HUES6 (cell line): ENCODE results near the gene CHM.

ENCODE experiments used
- H3K27ac ChIP-seq: 2 replicates; pipeline ENCODE4 v1.7.0; 2013; ENCODE audit warnings: low read depth, mild to moderate bottlenecking, low read length, inconsistent platforms
- H3K27me3 ChIP-seq: 2 replicates; pipeline ENCODE4 v1.6.1; 2013; ENCODE audit warnings: low read length; ENCODE audit not compliant: control insufficient read depth, insufficient read depth
- H3K36me3 ChIP-seq: 2 replicates; pipeline ENCODE4 v1.6.1; 2013; ENCODE audit warnings: low read length; ENCODE audit not compliant: control insufficient read depth, insufficient read depth
- H3K4me1 ChIP-seq: 2 replicates; pipeline ENCODE4 v1.6.1; 2013; ENCODE audit warnings: low read length; ENCODE audit not compliant: control insufficient read depth, insufficient read depth
- H3K4me3 ChIP-seq: 2 replicates; pipeline ENCODE4 v1.5.1; 2013; ENCODE audit warnings: low read depth, low read length
- H3K9ac ChIP-seq: one replicate; pipeline ENCODE4 v1.6.1; 2013; ENCODE audit warnings: mild to moderate bottlenecking, low read length
- H3K9me3 ChIP-seq: 2 replicates; pipeline ENCODE4 v1.6.1; 2013; ENCODE audit warnings: low read depth, low read length; ENCODE audit not compliant: control insufficient read depth, insufficient read depth

CHM gene

DNA sequence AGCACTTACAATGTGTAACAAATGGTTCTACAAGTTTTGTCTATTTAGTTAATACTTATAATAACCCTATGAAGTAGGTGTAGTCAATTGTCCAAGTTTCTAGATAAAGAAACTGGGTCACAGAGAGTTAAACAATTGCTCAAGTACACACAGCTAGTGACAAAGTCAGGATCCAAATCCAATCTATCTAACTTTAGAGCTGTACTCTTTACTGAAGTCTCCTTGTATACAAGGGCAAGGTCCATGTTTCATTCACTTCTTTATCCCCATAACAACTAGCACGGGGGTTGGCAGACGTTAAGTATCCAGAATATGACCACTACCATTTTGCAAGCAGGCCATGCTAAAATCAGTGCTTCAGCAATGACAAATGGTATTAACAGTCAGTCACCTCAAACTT, 141.0 kb downstream of the CHM start:
- H3K4me3 ChIP-seq: no peak overlapping the region
- no peaks in the 10 kb centered on the region; the same call in 1 of the 2 replicates for H3K27me3 ChIP-seq
- peaks cover 7% of the 10 kb centered on the region; the same call in 1 of the 2 replicates for H3K4me1 ChIP-seq
- no peak overlapping the region for H3K9ac ChIP-seq
- no peaks in the 10 kb centered on the region for H3K36me3 ChIP-seq
- H3K9me3 ChIP-seq: no peaks in the 10 kb centered on the region
- no peak overlapping the region for H3K27ac ChIP-seq

DNA sequence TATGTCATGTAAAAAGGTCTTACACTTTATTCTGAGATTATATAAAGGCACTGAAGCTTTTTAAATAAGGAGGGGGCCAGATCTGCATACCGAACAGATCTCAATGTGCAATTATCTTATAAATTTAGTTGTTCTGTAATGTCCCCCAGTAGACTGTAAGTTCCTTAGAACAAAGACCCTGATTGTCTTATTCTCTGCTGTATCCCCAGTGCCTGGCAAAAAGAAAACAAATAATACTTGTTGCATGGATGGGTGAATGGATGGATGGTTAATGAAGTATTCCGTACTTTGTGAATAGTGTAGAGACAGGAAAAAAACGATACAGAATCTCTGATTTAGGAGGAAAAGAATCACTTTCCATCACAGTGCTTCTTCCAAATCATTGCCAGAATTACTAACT, 141.5 kb downstream of the CHM start:
- Histone ChIP-seq H3K4me1 (peaks cover 7% of the 10 kb centered on the region; the same call in 1 of the 2 replicates), H3K27ac (no peak overlapping the region), H3K27me3 (no peaks in the 10 kb centered on the region; the same call in 1 of the 2 replicates), H3K9ac (no peak overlapping the region), H3K9me3 (no peaks in the 10 kb centered on the region), H3K36me3 (no peaks in the 10 kb centered on the region), H3K4me3 (no peak overlapping the region)

DNA sequence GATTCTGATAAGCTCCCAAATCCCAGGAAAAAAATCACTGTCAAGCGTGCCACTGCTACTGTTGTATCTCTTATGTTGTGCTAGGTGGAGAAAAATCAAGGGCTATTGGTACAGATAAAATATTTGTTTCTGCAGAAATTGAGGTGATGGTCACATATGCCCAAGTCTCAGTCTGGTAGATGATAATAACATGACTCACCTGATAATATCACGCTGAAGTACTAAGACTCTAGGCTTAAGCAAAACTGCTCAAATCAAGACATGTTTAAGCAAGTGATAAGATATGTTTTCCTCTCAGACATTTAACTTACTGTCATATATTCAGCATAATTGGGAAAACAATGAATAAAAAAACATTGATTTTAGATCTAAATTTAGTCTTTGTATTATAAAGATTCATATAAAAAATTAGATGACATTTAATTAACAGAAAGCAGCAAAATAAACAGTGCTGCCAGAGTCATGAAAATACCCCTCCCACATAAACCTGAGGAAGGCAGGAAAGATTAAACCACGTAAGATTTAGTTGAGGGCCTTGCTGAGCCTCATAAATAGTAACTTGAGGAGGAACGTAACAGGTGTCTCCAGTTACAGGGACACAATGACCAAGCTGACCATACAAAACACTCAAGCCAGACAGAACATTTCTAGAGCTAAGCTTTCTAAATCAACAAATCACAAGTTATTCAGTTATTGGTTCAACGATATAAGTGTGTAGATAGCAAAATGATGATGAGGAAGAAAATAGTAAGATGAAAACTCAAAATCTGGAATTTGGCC, 143.5 kb downstream of the CHM start:
- Histone ChIP-seq H3K27me3 (no peaks in the 10 kb centered on the region; the same call in 1 of the 2 replicates), H3K9ac (no peak overlapping the region), H3K4me1 (no peaks in the 10 kb centered on the region), H3K27ac (no peak overlapping the region), H3K9me3 (no peaks in the 10 kb centered on the region), H3K4me3 (no peak overlapping the region), H3K36me3 (no peaks in the 10 kb centered on the region)

DNA sequence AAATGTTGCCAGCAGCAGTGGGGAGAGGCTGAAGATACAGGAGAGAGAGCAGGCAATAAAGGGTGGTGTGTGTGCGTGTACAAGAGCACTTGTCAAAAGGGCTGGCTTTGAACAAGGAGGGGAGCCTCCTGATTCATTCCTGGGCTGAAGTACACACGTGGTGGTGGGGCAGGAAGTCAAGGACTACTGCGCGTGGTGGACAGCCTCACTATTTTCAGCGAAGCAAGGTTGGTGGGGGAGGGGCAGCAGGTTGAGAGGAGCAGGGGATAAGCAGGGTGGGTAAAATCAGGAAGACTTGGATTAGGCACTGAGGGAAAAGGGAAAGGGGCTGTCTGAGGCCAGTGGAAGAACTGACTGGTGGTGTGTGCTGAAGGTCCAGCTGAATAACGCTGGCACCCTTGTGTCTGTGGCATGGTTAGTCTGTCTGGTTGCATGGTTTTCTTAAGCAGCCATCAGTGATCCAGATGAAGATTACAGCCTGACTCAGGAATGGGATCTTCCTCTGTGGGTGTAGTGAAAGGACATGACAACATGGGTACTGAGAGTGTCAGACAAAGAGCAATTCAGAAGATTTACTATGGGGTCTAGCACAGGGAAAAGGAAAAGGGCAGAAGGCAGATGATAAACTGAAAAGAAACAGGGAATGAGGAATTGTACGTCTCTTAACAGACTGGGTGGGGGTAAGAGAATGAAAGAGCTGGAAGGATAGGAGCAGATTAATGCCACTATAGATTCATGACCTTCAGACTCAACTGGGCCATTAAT, 149.8 kb downstream of the CHM start:
- Histone ChIP-seq H3K9ac (no peak overlapping the region), H3K4me3 (no peak overlapping the region), H3K4me1 (peaks cover 4% of the 10 kb centered on the region; the same call in 1 of the 2 replicates), H3K27ac (no peak overlapping the region), H3K9me3 (no peaks in the 10 kb centered on the region), H3K27me3 (no peaks in the 10 kb centered on the region; the same call in 1 of the 2 replicates), H3K36me3 (peaks cover 14% of the 10 kb centered on the region)

DNA sequence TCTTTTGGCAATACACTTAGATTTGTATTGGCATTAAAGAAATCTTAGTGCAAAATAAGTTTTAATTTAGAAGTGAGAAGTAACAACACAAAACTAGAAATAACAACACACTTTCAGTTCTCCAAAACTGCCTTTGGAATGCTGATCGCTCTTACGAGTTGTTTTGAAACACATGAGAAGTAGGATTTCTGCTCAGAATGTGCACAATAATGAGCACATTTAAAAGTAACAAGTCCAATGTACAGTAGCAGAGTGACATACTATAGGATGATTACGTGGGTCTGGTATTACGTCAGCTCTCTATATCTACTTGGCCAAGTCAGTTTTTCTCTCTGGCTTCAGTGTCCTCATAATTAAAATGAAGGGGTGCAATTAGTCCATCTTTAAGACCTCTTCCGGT, 164.8 kb downstream of the CHM start:
- H3K9me3 ChIP-seq: peaks cover 8% of the 10 kb centered on the region; the same call in 1 of the 2 replicates
- no peaks in the 10 kb centered on the region; the same call in 1 of the 2 replicates for H3K27me3 ChIP-seq
- H3K27ac ChIP-seq: no peak overlapping the region
- H3K9ac ChIP-seq: no peak overlapping the region
- H3K4me1 ChIP-seq: no peaks in the 10 kb centered on the region
- peaks cover 10% of the 10 kb centered on the region; the same call in 1 of the 2 replicates for H3K36me3 ChIP-seq
- no peak overlapping the region for H3K4me3 ChIP-seq

DNA sequence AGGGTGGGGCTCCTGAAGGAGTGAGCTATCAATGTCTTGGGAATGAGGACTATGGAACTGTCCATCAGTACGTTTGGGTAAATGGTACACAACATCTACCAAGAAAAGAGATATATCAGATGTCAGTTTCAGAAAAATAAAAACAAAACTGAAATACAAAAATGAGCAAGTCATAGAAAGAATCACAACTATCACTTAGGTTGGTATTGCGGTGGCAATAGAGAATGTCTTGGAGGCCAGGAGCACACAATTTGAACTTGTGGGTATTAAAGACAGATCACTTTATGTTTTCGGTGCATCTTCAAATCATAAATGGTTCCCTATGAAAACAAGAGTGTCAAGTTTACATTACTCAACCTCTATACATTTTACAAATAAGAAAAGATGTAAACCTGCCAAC, 176.8 kb downstream of the CHM start:
- Histone ChIP-seq H3K9me3 (peaks cover 10% of the 10 kb centered on the region), H3K4me1 (no peaks in the 10 kb centered on the region)

DNA sequence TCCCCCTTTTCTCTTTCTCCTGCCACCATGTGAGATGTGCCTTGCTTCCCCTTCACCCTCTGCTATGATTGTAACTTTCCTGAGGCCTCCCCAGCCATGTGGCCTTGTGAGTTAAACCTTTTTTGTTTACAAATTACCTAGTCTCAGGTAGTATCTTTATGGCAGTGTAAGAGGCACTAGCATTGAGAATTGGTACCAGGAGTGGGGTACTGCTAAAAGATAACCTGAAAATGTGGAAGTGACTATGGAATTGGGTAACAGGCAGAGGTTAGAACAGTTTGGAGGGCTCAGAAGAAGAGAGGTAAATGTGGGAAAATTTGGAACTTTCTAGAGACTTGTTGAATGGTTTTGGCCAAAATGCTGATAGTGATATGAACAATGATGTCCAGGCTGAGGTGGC, 182.0 kb downstream of the CHM start:
- Histone ChIP-seq H3K9ac (no peak overlapping the region), H3K4me1 (no peaks in the 10 kb centered on the region), H3K36me3 (peaks cover 58% of the 10 kb centered on the region), H3K4me3 (no peak overlapping the region), H3K9me3 (peaks cover 15% of the 10 kb centered on the region), H3K27ac (no peak overlapping the region), H3K27me3 (no peaks in the 10 kb centered on the region)

More for the DNA sequence above, 176.8 kb downstream of the CHM start:
- H3K36me3 ChIP-seq: peaks cover 48% of the 10 kb centered on the region
- no peak overlapping the region for H3K4me3 ChIP-seq
- no peak overlapping the region for H3K27ac ChIP-seq
- H3K9ac ChIP-seq: no peak overlapping the region
- no peaks in the 10 kb centered on the region for H3K27me3 ChIP-seq

DNA sequence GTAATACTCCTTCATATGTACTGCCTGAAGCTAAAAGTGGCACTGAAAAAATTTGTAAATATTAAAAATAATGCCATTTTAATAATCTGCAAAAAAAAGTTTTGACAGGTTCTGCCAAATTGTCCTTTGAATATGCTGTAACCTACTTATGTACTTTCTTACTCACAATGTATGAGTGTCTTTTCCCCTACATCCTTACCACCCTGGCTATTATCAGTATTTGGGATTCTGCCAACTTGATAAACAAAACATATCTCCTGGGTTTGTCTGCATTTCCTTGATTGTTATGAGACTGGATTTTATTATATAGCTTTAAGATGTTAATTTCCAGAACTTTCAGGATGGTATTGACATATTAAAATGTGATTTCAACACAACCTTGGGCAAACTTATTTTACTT, 187.9 kb downstream of the CHM start:
- Histone ChIP-seq H3K9ac (no peak overlapping the region), H3K4me3 (no peak overlapping the region), H3K27me3 (no peaks in the 10 kb centered on the region; the same call in 1 of the 2 replicates), H3K4me1 (no peaks in the 10 kb centered on the region), H3K27ac (no peak overlapping the region), H3K36me3 (peaks cover 8% of the 10 kb centered on the region), H3K9me3 (no peaks in the 10 kb centered on the region)

DNA sequence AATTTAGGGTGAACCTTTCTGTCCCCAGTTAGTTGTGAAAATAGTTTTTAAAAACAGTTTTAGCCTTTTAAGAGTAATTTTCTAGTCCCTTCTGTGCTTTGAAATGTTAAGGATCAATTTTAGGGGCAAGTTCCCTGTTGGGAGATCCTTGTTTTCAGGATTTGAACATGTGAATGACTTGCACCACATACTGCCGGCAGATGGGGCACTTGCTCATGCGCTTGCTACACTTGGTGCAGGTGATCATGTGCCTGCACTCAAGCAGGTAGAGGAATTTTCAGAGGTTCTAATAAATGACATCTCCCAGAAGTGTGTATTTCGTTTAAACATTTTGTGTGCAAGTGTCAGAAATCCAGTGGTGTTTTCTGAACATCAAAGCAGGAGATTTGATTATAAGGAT, 195.9 kb downstream of the CHM start:
- H3K9ac ChIP-seq: no peak overlapping the region
- no peaks in the 10 kb centered on the region for H3K27me3 ChIP-seq
- H3K9me3 ChIP-seq: no peaks in the 10 kb centered on the region
- H3K36me3 ChIP-seq: no peaks in the 10 kb centered on the region
- no peaks in the 10 kb centered on the region for H3K4me1 ChIP-seq
- H3K27ac ChIP-seq: no peak overlapping the region
- no peak overlapping the region for H3K4me3 ChIP-seq

DNA sequence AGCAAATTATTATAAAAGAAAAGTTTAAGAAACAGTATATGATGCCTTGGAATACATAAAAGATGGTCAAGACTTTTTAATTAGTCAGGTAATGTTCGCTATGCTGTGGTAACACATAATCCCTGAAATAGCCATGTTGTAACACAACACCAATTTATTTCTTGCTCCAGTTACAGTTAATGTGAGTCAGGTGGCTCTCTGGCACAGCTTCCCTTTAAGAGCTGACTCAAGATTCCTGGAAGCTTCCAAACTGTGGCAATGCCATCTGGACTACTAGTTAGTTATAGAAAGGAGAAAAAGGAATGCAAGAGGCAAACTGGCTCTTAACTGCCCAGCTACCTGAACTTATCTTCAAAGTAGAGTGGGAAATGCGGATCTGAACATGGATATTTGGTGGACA, 210.5 kb downstream of the CHM start:
- Histone ChIP-seq H3K9me3 (no peaks in the 10 kb centered on the region), H3K9ac (no peak overlapping the region), H3K4me3 (no peak overlapping the region), H3K36me3 (no peaks in the 10 kb centered on the region), H3K27me3 (no peaks in the 10 kb centered on the region), H3K4me1 (no peaks in the 10 kb centered on the region), H3K27ac (no peak overlapping the region)

DNA sequence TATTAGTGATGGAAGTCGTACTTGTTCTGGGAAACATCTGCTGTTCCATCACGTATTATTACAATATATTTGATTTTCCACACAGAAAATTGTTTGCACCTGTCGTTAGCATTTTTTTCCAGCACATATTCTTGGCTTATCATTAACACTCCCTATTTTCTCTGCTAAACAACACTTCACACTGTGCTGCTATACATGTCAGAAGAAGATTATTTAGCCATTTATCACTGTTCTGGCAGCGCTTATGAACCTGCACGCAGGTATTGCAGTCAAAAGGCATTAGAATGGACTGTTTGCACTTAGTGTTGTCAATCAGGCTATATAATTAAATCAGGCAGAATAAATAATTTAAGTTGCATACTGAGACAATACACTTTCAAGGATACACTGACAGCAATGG, 218.6 kb downstream of the CHM start:
- no peaks in the 10 kb centered on the region for H3K27me3 ChIP-seq
- no peak overlapping the region for H3K9ac ChIP-seq

More for the DNA sequence above, 218.6 kb downstream of the CHM start:
- Histone ChIP-seq H3K4me3 (no peak overlapping the region), H3K4me1 (no peaks in the 10 kb centered on the region), H3K36me3 (no peaks in the 10 kb centered on the region), H3K9me3 (no peaks in the 10 kb centered on the region), H3K27ac (no peak overlapping the region)
